ENCODE data around the gene C18orf63. TPM values are rescaled to one million over a fixed set of nuclear protein-coding genes. Genes with fewer than 3 reads are reported as not detected.
"Not testable (repeated sequence)": the region's sequence is repeated elsewhere in the genome, so short reads cannot be mapped to it uniquely, and the experiment has no call there.

C18orf63 gene
- polyA plus RNA-seq, 4 donors = 0.03 to 0.32 (median 0.24) TPM

GRCh38 chr18:74326231-74326630 lies 10.6 kb downstream of the C18orf63 start:
- DNase-seq (ENCODE audit: low read depth in 4 of 4, low spot score in 3 of 4) = no peak

- not testable (repeated sequence) for DNase-seq (ENCODE audit: low read depth in 4 of 4, low spot score in 3 of 4)
Measured at GRCh38 chr18:74326791-74327190, 11.2 kb downstream of the C18orf63 start.

- no peak for DNase-seq (ENCODE audit: low read depth in 4 of 4, low spot score in 3 of 4)
Measured at GRCh38 chr18:74328206-74328605, 12.6 kb downstream of the C18orf63 start.

GRCh38 chr18:74329688-74330205 lies 14.1 kb downstream of the C18orf63 start:
- no peak for DNase-seq (ENCODE audit: low read depth in 4 of 4, low spot score in 3 of 4)

GRCh38 chr18:74331404-74331803 lies 15.8 kb downstream of the C18orf63 start:
- DNase-seq (ENCODE audit: low read depth in 4 of 4, low spot score in 3 of 4) = no peak

- no peak for DNase-seq (ENCODE audit: low read depth in 4 of 4, low spot score in 3 of 4)
Measured at GRCh38 chr18:74333091-74333490, 17.5 kb downstream of the C18orf63 start.

- DNase-seq (ENCODE audit: low read depth in 4 of 4, low spot score in 3 of 4) = no peak
Measured at GRCh38 chr18:74334242-74334893, 18.7 kb downstream of the C18orf63 start.

- no peak for DNase-seq (ENCODE audit: low read depth in 4 of 4, low spot score in 3 of 4)
Measured at GRCh38 chr18:74336656-74337055, 21.0 kb downstream of the C18orf63 start.

- DNase-seq (ENCODE audit: low read depth in 4 of 4, low spot score in 3 of 4) = no peak
Measured at GRCh38 chr18:74337155-74337911, 21.7 kb downstream of the C18orf63 start.

- no peak for DNase-seq (ENCODE audit: low read depth in 4 of 4, low spot score in 3 of 4)
Measured at GRCh38 chr18:74337912-74338309, 22.3 kb downstream of the C18orf63 start.

GRCh38 chr18:74342416-74343043 lies 26.9 kb downstream of the C18orf63 start:
- DNase-seq (ENCODE audit: low read depth in 4 of 4, low spot score in 3 of 4) = peak in 3 of 4 donors; percentile 44 to 57 (median 45)

- DNase-seq (ENCODE audit: low read depth in 4 of 4, low spot score in 3 of 4) = no peak
Measured at GRCh38 chr18:74346206-74346605, 30.6 kb downstream of the C18orf63 start.

GRCh38 chr18:74348581-74348980 lies 32.9 kb downstream of the C18orf63 start:
- no peak for DNase-seq (ENCODE audit: low read depth in 4 of 4, low spot score in 3 of 4)

- no peak for DNase-seq (ENCODE audit: low read depth in 4 of 4, low spot score in 3 of 4)
Measured at GRCh38 chr18:74351354-74351753, 35.7 kb downstream of the C18orf63 start.

GRCh38 chr18:74353169-74353775 lies 37.6 kb downstream of the C18orf63 start:
- peak; percentile 35 to 52 (median 47) for DNase-seq (ENCODE audit: low read depth in 4 of 4, low spot score in 3 of 4)

- DNase-seq (ENCODE audit: low read depth in 4 of 4, low spot score in 3 of 4) = no peak
Measured at GRCh38 chr18:74356959-74357358, 41.3 kb downstream of the C18orf63 start.

- DNase-seq (ENCODE audit: low read depth in 4 of 4, low spot score in 3 of 4) = no peak
Measured at GRCh38 chr18:74360852-74361655, 45.4 kb downstream of the C18orf63 start.

- no peak for DNase-seq (ENCODE audit: low read depth in 4 of 4, low spot score in 3 of 4)
Measured at GRCh38 chr18:74367905-74368304, 52.3 kb downstream of the C18orf63 start.

GRCh38 chr18:74368901-74369705 lies 53.5 kb downstream of the C18orf63 start:
- DNase-seq (ENCODE audit: low read depth in 4 of 4, low spot score in 3 of 4) = no peak

Measured in left renal pelvis (tissue), 4 donors.